ENCODE measurements around the gene SPOCK3. TPM values are rescaled to one million over a fixed set of nuclear protein-coding genes. Genes with fewer than 3 reads are reported as not detected.

Gene SPOCK3
- total RNA-seq, 2 experiments from 2014 or later, result not detected

- Mint-ChIP-seq H3K36me3 (no peaks in the 10 kb centered on the region), H3K27me3 (no peaks in the 10 kb centered on the region), H3K27ac (no peak overlapping the region), H3K9me3 (no peaks in the 10 kb centered on the region), H3K4me3 (no peak overlapping the region), H3K4me1 (no peaks in the 10 kb centered on the region)
- no peak for ATAC-seq (ENCODE audit: low read depth)
- DNase-seq, result no peak
- POLR2A ChIA-PET, result no interaction called here
Observed at GRCh38 chr4:167136270-167136669, 98.0 kb downstream of the SPOCK3 start.

DNA sequence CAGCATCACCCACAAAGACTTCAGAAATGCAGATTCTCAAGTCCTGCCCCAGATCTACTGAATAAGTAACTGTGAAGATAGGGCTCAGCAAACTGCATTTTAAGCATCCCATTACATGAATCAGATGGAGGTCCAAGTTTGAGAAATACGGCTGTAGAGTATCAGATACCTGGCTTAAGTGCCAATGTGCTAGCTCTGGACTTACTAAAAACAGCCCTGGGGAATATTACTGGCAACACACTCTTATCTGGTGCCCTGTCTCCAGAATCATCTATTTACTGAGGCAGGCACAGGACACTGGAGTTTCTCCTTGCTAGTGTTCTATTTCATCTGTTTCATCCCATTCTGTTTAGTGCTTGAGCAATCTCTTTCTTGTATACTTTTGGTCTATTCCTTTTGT is 105.1 kb downstream of the SPOCK3 start:
- no peak overlapping the region for H3K27ac Mint-ChIP-seq
- no peak for ATAC-seq (ENCODE audit: low read depth)
- peaks cover 2% of the 10 kb centered on the region for H3K9me3 Mint-ChIP-seq

DNA sequence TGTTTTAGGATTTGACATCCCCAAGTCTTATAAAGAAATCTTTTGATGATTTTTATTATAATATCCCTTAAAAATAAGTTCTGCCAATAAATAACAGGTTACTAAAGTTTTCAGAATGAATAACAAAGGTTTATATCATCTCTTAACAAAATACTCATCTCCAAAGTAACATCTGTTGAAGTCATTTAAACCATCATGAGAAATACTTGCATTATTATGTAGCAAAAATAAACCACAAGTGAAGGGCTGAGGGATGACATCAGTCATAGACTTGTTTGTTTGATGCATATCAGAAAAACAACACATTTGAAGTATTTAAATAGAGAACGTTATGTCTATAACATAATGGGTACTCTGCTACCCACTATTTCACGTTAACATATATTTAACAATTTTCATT is 114.9 kb downstream of the SPOCK3 start:
- no peak overlapping the region for H3K4me3 Mint-ChIP-seq
- ATAC-seq (ENCODE audit: low read depth), result no peak
- no peaks in the 10 kb centered on the region for H3K36me3 Mint-ChIP-seq
- H3K4me1 Mint-ChIP-seq, result no peaks in the 10 kb centered on the region
- DNase-seq, result no peak
- no peak overlapping the region for H3K27ac Mint-ChIP-seq
- H3K9me3 Mint-ChIP-seq, result no peaks in the 10 kb centered on the region
- POLR2A ChIA-PET, result no interaction called here
- no peaks in the 10 kb centered on the region for H3K27me3 Mint-ChIP-seq

More for the DNA sequence above, 105.1 kb downstream of the SPOCK3 start:
- POLR2A ChIA-PET, result no interaction called here
- no peak for DNase-seq
- Mint-ChIP-seq H3K36me3 (no peaks in the 10 kb centered on the region), H3K4me1 (no peaks in the 10 kb centered on the region), H3K27me3 (no peaks in the 10 kb centered on the region), H3K4me3 (no peak overlapping the region)

DNA sequence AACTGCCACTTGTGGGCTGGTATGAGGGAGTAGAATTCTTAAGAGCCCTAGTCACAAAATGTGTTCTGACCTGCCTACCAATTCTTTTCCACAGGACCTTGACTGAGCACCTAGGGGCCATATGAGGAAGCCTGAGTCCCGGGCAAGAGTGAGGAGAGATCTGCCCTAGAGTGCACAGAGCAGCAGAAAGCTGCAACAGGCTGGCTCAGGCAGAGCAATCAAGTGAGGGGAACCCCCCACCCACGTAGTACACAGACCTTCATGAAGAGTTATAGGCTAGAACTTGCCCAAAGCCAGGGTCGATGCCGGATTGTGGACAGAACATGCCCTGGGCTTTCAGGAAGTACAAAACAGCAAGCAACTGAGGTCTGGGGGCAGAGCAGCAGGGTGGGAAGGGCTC is 117.0 kb downstream of the SPOCK3 start:
- Mint-ChIP-seq H3K27me3 (no peaks in the 10 kb centered on the region), H3K9me3 (no peaks in the 10 kb centered on the region), H3K4me1 (no peaks in the 10 kb centered on the region), H3K36me3 (no peaks in the 10 kb centered on the region), H3K27ac (no peak overlapping the region), H3K4me3 (no peak overlapping the region)
- POLR2A ChIA-PET, result no interaction called here
- DNase-seq (no peak), ATAC-seq (ENCODE audit: low read depth) (no peak)

DNA sequence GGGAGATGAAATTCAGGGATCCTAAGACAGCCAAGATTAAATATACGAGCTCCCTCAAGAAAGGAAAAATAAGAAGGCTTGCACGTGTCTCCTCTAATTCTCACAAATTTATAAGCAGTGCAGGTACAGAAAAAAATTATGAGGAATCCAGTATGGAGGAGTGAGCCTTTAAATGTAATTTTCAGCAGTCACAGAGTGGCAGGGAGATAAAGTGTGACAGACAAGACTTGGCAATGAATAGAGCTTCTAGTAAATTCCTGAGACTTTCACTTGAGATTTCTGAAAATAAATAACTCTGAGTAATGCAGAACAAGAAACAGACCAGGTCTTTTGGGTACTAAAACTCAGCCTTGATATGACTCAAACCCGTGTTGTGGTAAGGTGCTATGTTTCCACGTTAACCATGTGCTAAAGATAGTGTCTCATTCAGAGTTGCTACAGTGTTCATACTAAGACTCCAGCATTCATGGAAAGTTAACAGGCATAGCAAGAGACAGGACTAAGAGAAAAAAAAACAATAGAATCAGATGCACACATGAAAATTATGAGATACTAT is 119.8 kb downstream of the SPOCK3 start:
- no peak overlapping the region for H3K4me3 Mint-ChIP-seq
- no peaks in the 10 kb centered on the region for H3K9me3 Mint-ChIP-seq
- DNase-seq (no peak), ATAC-seq (ENCODE audit: low read depth) (no peak)
- H3K27ac Mint-ChIP-seq, result no peak overlapping the region
- H3K36me3 Mint-ChIP-seq, result no peaks in the 10 kb centered on the region
- POLR2A ChIA-PET, result no interaction called here
- H3K4me1 Mint-ChIP-seq, result no peaks in the 10 kb centered on the region
- no peaks in the 10 kb centered on the region for H3K27me3 Mint-ChIP-seq

- Mint-ChIP-seq H3K27ac (no peak overlapping the region), H3K9me3 (no peaks in the 10 kb centered on the region), H3K4me1 (no peaks in the 10 kb centered on the region), H3K27me3 (no peaks in the 10 kb centered on the region), H3K36me3 (no peaks in the 10 kb centered on the region), H3K4me3 (no peak overlapping the region)
- no peak for ATAC-seq (ENCODE audit: low read depth)
- no peak for DNase-seq
- POLR2A ChIA-PET, result no interaction called here
Observed at GRCh38 chr4:167111622-167112021, 122.7 kb downstream of the SPOCK3 start.

DNA sequence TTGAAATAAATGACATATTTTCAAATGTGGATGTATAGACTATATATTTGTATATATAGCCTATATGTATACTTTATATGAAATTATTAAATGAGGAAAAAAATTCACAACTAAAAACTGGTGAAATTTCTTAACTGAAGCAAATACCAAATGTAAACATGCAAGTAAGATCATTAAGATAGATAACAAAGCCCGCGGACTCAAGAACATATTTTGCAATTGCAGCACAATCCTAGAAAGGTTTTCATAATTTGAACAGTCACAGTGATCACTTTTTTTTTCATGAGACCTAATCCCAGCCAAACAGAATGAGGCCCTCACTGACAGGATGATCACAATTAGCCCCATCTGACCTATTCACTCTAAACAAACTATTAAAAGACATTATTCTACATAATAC is 123.2 kb downstream of the SPOCK3 start:
- DNase-seq (no peak), ATAC-seq (ENCODE audit: low read depth) (no peak)
- Mint-ChIP-seq H3K4me3 (no peak overlapping the region), H3K9me3 (no peaks in the 10 kb centered on the region), H3K4me1 (no peaks in the 10 kb centered on the region), H3K27ac (no peak overlapping the region), H3K36me3 (no peaks in the 10 kb centered on the region), H3K27me3 (no peaks in the 10 kb centered on the region)
- POLR2A ChIA-PET, result no interaction called here

DNA sequence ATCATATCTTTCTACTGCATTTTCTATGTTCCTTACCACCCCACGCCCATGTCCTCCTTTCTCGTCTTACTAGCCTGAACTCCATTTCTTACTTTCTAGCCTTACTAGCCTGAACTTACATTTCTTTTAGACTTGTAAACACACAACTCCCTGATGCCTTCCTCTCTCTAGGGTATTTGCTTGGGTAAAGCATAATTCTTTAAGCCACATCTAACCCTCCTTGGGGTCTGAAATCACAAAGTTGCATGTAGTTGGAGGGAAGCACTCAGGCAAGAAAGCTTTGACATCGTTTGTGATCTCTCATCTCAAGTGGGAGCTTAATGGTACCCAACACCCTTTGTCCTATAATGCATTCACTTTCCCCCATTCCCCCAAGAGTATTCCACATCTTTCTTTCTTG is 124.4 kb downstream of the SPOCK3 start:
- H3K27ac Mint-ChIP-seq, result no peak overlapping the region
- POLR2A ChIA-PET, result no interaction called here
- no peak for ATAC-seq (ENCODE audit: low read depth)

DNA sequence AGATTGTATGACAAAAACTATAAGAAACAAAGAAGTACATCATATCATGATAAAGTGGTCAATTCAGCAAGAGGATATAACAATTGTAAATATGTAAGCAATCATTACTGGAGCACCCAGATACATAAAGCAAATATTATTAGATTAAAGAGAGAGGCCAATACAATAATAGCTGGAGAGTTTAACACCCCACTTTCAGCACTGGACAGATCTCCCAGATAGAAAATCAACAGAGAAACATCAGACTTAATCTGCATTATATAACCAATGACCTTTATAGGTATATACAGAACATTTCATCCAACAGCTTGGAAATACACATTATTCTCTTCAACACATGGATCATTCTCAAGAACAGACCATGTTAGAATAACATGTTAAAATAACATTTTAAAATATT is 128.4 kb downstream of the SPOCK3 start:
- Mint-ChIP-seq H3K4me3 (no peak overlapping the region), H3K27ac (no peak overlapping the region), H3K4me1 (no peaks in the 10 kb centered on the region), H3K27me3 (no peaks in the 10 kb centered on the region), H3K36me3 (no peaks in the 10 kb centered on the region), H3K9me3 (no peaks in the 10 kb centered on the region)
- no peak for DNase-seq
- ATAC-seq (ENCODE audit: low read depth), result no peak
- POLR2A ChIA-PET, result no interaction called here

More for the DNA sequence above, 124.4 kb downstream of the SPOCK3 start:
- H3K9me3 Mint-ChIP-seq, result no peaks in the 10 kb centered on the region
- no peaks in the 10 kb centered on the region for H3K36me3 Mint-ChIP-seq
- H3K4me3 Mint-ChIP-seq, result no peak overlapping the region
- H3K27me3 Mint-ChIP-seq, result no peaks in the 10 kb centered on the region
- DNase-seq, result no peak
- H3K4me1 Mint-ChIP-seq, result no peaks in the 10 kb centered on the region

DNA sequence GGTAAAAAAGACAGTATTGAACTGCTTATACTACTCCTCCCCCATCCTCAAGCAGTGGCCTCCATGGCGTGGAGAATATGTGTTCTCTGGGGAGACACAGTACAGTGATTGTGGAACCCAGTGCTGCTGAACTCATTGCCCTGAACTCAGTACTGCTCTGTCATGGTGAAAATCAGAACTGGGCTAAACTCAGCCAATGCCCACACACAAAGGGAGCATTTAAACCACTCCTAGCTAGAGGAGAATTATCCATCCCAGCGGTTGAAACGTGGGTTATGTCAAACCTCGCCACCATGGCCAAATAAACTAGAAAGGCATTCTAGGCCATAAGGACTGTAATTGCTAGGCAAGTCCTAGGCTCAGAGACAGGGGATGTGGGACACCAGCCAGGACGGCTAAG is 131.8 kb downstream of the SPOCK3 start:
- no peak overlapping the region for H3K4me3 Mint-ChIP-seq
- H3K4me1 Mint-ChIP-seq, result no peaks in the 10 kb centered on the region
- H3K36me3 Mint-ChIP-seq, result no peaks in the 10 kb centered on the region
- DNase-seq (no peak), ATAC-seq (ENCODE audit: low read depth) (no peak)
- no peaks in the 10 kb centered on the region for H3K27me3 Mint-ChIP-seq
- POLR2A ChIA-PET, result no interaction called here
- no peaks in the 10 kb centered on the region for H3K9me3 Mint-ChIP-seq
- H3K27ac Mint-ChIP-seq, result no peak overlapping the region

DNA sequence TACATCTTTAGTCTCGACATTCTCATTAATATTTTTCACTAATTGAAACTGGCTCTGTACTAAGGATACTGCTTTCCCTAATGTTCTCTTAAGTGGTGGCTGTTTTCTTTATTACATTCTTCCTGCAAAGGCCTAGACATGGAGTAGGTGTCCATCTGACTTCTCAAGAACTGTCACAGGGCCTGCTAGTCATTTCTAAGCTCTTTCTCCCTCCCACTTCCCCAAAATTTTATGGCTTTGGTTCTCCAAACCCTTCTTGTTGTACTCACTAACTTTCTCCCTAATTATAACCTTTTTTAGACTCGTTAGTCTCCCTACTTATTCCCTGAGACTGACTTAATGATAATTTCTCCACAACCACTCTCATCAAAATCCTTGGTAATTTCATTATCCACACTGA is 133.3 kb downstream of the SPOCK3 start:
- H3K36me3 Mint-ChIP-seq, result no peaks in the 10 kb centered on the region
- H3K9me3 Mint-ChIP-seq, result no peaks in the 10 kb centered on the region
- no peak overlapping the region for H3K4me3 Mint-ChIP-seq
- no peak overlapping the region for H3K27ac Mint-ChIP-seq
- POLR2A ChIA-PET, result no interaction called here
- H3K4me1 Mint-ChIP-seq, result no peaks in the 10 kb centered on the region
- no peak for ATAC-seq (ENCODE audit: low read depth)
- DNase-seq, result no peak
- H3K27me3 Mint-ChIP-seq, result no peaks in the 10 kb centered on the region

DNA sequence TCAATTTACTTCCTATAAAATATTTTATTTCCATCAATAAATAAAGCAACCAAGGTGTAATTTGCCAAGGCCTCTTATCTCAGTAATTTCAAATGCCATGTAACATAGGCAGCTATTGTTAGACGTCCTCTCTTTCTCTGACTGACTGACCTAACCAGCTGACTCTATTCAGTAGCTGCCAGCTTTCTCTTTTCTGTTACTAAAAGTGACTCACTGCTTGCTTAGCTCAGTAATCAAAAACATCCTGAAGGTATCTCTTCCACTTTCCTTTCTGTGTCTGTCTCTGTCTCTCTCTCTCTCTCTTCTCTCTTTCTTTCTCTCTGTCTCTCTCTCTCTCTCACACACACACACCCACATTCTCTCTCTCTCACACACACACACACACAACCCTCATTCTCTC is 134.2 kb downstream of the SPOCK3 start:
- Mint-ChIP-seq H3K27me3 (no peaks in the 10 kb centered on the region), H3K4me3 (no peak overlapping the region), H3K36me3 (no peaks in the 10 kb centered on the region), H3K4me1 (no peaks in the 10 kb centered on the region), H3K27ac (no peak overlapping the region), H3K9me3 (no peaks in the 10 kb centered on the region)
- DNase-seq (no peak), ATAC-seq (ENCODE audit: low read depth) (no peak)
- POLR2A ChIA-PET, result no interaction called here

DNA sequence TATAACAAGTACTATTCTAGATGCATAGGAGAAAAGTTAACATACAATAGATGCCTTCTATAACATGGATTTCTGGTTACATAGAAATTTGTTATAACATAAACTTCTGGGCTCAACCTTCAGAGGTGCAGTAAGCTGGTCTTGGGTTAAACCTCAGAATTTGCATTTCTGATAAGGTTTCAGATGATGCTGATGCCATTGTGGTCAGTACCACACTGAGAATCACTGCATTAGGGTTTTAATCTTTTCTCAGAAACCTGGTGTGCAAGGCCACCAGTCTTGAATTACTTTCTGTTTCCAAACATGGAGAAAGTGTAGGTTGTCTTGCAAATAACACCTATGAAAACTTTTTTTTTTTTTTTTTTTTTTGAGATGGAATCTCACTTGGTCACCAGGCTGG is 146.2 kb downstream of the SPOCK3 start:
- no peak overlapping the region for H3K27ac Mint-ChIP-seq
- no peak for ATAC-seq (ENCODE audit: low read depth)
- no peaks in the 10 kb centered on the region for H3K36me3 Mint-ChIP-seq
- no peak for DNase-seq
- POLR2A ChIA-PET, result no interaction called here
- no peaks in the 10 kb centered on the region for H3K27me3 Mint-ChIP-seq
- H3K4me3 Mint-ChIP-seq, result no peak overlapping the region
- H3K9me3 Mint-ChIP-seq, result peaks cover 2% of the 10 kb centered on the region
- H3K4me1 Mint-ChIP-seq, result no peaks in the 10 kb centered on the region

DNA sequence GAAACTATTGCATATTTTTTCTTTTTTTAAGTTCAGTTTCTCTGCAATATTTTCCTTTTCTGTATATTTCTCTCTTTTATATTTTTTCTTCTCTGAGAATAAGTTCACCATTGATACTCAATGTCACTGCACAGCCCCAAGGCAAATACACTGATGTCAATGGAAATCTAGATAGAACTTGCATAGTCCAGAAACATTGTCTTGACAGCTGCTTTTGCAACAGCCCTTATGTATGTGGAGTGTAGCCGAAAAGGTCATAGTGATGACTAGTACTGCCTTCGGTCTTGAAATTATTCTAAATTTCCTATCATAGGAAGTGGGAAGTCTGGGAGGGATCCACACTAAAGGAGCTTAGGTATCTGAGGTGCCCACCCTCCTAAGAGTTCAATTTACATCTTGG is 150.0 kb downstream of the SPOCK3 start:
- Mint-ChIP-seq H3K4me3 (no peak overlapping the region), H3K27ac (no peak overlapping the region), H3K9me3 (peaks cover 2% of the 10 kb centered on the region), H3K27me3 (no peaks in the 10 kb centered on the region), H3K4me1 (no peaks in the 10 kb centered on the region), H3K36me3 (no peaks in the 10 kb centered on the region)
- POLR2A ChIA-PET, result no interaction called here
- ATAC-seq (ENCODE audit: low read depth) (no peak), DNase-seq (no peak)

DNA sequence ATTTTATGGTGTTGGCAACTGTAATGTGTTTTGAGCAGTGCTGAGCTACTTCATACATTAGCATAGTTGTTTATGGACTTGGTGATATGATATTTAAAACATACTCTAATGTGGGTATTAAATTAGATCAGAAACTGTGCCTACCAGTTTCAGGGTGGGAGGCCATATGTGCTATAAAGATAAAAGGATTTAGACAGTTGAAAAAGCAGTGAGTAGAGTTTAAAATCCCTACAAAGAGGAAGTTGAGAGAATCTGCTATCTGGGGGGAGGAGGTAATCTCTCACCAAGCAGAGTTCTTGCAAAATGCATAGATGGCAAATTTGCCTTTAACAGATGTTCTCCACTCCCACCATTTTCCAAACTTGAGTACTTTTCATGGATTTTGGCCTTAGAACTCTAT is 154.5 kb downstream of the SPOCK3 start:
- Mint-ChIP-seq H3K27me3 (no peaks in the 10 kb centered on the region), H3K36me3 (no peaks in the 10 kb centered on the region), H3K9me3 (no peaks in the 10 kb centered on the region), H3K4me1 (no peaks in the 10 kb centered on the region), H3K27ac (no peak overlapping the region), H3K4me3 (no peak overlapping the region)
- DNase-seq, result no peak
- POLR2A ChIA-PET, result no interaction called here
- no peak for ATAC-seq (ENCODE audit: low read depth)
